HL-60 (cell line): ENCODE data around the gene ALPK3.

Source experiments
- GABPA ChIP-seq: IDR thresholded peaks from 2 replicates; pipeline ENCODE4 v1.6.1; 2012; ENCODE audit warnings: low read depth
- POLR2AphosphoS5 ChIP-seq: IDR thresholded peaks from 2 replicates; pipeline ENCODE4 v1.6.1; 2012; ENCODE audit warnings: low read depth
- SPI1 ChIP-seq: IDR thresholded peaks from 2 replicates; pipeline ENCODE4 v1.6.1; 2012; ENCODE audit warnings: low read depth, mild to moderate bottlenecking, borderline replicate concordance
- TF ChIP-seq, protein P1 (sequence below): IDR thresholded peaks from one replicate; pipeline ENCODE4 v1.5.1; 2011; ENCODE audit warnings: low read length, control low read depth, inconsistent platforms; ENCODE audit not compliant: insufficient read depth
- TF ChIP-seq, protein P2 (sequence below): IDR thresholded peaks from 2 replicates; pipeline ENCODE4 v1.6.1; 2012; ENCODE audit warnings: low read depth; ENCODE audit not compliant: insufficient replicate concordance

DNA sequence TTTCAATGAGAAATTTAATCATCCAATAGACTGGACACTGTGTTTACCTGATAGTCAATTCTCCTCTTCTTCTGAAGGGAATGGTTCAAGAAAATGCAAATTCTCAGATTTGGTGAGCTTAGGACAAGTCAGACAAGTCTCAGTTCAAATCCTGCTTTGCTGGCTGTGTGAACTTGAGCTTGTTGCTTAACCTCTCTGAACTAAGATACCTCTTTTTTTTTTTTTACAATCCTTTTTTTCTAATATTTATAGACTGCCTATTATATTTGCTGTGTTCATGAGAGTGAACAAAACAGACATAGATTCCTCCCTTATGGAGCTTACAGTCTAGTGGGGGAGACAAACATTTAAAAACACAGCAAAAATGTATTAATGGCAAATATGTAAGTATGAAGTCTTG lies 59.1 kb downstream of the ALPK3 start:
- TF ChIP-seq, protein P1, sequence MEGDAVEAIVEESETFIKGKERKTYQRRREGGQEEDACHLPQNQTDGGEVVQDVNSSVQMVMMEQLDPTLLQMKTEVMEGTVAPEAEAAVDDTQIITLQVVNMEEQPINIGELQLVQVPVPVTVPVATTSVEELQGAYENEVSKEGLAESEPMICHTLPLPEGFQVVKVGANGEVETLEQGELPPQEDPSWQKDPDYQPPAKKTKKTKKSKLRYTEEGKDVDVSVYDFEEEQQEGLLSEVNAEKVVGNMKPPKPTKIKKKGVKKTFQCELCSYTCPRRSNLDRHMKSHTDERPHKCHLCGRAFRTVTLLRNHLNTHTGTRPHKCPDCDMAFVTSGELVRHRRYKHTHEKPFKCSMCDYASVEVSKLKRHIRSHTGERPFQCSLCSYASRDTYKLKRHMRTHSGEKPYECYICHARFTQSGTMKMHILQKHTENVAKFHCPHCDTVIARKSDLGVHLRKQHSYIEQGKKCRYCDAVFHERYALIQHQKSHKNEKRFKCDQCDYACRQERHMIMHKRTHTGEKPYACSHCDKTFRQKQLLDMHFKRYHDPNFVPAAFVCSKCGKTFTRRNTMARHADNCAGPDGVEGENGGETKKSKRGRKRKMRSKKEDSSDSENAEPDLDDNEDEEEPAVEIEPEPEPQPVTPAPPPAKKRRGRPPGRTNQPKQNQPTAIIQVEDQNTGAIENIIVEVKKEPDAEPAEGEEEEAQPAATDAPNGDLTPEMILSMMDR = no peak
- TF ChIP-seq POLR2AphosphoS5 (no peak), GABPA (no peak), SPI1 (no peak)
- TF ChIP-seq, protein P2, sequence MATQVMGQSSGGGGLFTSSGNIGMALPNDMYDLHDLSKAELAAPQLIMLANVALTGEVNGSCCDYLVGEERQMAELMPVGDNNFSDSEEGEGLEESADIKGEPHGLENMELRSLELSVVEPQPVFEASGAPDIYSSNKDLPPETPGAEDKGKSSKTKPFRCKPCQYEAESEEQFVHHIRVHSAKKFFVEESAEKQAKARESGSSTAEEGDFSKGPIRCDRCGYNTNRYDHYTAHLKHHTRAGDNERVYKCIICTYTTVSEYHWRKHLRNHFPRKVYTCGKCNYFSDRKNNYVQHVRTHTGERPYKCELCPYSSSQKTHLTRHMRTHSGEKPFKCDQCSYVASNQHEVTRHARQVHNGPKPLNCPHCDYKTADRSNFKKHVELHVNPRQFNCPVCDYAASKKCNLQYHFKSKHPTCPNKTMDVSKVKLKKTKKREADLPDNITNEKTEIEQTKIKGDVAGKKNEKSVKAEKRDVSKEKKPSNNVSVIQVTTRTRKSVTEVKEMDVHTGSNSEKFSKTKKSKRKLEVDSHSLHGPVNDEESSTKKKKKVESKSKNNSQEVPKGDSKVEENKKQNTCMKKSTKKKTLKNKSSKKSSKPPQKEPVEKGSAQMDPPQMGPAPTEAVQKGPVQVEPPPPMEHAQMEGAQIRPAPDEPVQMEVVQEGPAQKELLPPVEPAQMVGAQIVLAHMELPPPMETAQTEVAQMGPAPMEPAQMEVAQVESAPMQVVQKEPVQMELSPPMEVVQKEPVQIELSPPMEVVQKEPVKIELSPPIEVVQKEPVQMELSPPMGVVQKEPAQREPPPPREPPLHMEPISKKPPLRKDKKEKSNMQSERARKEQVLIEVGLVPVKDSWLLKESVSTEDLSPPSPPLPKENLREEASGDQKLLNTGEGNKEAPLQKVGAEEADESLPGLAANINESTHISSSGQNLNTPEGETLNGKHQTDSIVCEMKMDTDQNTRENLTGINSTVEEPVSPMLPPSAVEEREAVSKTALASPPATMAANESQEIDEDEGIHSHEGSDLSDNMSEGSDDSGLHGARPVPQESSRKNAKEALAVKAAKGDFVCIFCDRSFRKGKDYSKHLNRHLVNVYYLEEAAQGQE = no peak
